ENCODE data around the gene TTLL5.

TTLL5 gene

DNA sequence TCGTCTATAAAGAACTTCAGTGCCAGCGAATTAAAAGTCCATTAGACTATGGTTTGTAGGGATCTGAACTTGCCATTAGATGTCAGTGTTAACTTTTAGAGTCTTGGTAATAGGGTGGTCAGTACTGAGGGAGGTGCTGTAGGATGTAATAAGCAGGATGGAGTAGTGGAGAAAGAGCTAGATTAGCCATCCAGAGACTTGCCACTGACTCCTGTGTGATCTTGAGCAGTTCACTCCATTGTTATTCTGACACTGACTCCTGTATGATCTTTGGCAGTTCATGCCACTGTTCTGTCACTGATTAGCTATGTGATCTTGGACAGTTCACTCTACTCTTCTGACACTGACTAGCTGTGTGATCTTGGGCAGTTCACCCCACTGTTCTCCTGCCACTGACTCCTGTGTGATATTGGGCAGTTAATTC, 133.6 kb downstream of the TTLL5 start:
- DNase-seq (ENCODE audit: low spot score), result no peak

DNA sequence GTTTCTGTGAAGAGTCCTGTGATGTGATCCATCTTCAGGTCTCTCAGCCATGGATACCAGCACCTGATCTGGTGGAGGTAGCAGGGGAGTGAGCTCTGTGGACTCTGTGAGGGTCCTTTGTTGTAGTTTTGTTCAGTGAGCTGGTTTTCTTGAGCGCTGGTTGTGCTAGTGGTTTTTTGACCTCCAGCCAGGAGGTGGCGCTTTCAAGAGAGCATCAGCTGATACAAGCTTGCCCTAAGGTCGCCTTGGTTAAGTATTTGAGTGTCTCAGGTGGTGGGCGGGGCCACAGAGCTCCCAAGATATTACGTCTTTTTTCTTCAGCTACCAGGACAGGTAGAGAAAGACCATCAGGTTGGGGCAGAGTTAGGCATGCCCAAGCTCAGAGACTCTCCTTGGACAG, 139.7 kb downstream of the TTLL5 start:
- no peak for DNase-seq (ENCODE audit: low spot score)

DNA sequence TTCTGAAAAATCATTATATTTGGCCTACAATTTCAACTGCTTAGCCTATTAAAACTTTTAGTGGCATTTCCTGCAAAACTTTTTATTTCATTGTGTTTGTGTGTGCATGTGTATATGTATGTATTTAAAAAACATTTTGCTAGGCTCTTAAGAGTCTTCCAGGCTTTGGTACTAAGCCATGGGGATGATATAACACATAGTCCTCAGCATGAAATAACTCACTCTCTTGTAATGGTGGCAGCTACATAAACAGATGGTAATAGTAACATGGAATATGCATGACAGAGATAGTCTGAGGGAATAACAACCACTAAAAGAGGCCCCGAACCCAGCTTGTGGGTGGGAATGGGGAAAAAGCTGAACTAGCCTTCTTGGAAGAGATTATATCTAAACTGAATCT, 141.4 kb downstream of the TTLL5 start:
- DNase-seq (ENCODE audit: low spot score), result no peak

DNA sequence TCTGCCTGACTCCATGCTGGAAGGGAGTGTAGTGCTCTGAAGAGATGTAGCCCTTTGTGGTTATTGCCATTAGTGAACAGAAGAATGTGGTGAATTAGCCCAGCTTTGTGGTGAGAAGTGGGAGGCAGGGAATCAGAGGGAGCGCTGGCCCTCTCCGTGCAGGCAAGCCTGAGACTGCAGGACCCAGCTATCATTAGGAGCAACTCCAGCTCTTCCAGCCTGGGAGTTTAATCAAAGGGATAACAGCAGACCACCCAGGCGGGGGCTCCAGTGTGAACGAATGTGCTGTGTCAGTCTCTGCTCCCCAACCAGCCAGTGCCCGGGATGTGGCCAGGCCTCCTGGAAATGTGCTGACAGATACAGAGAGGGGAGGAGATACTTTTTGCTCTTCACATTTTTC, 142.7 kb downstream of the TTLL5 start:
- DNase-seq (ENCODE audit: low spot score), result no peak

DNA sequence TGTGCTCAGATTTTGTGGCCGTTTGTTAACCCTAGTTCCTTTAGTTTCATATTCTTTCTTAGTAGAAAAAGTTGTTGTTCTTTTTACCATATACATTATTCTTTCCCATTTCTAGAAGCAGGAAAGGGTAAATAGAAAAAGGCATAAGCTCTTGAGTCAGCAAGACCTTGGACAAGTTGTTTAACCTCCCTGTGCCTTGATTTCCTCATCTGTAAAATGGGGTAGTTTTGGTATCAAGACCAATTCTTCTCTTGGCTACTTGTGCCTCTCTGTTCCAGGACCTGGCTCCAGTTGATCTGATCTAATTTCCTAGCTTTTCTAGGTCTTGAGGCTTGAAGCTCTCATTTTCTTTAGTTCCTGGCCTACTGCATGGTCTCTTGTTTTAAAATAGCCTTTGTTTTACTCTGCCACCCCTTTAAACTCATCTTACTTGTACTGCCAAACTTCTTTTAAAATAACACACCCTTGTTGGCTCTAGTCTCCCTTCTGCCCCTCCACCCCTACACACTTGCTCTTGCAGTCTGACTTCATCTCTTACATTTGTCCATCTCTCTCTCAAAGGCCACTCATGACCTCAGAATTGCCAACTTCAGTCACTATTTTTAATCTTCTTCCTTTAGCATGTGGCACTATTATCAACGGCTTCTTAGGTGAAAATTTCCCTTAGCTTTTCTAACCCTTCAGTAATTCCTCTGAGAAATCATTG, 143.7 kb downstream of the TTLL5 start:
- no peak for DNase-seq (ENCODE audit: low spot score)

DNA sequence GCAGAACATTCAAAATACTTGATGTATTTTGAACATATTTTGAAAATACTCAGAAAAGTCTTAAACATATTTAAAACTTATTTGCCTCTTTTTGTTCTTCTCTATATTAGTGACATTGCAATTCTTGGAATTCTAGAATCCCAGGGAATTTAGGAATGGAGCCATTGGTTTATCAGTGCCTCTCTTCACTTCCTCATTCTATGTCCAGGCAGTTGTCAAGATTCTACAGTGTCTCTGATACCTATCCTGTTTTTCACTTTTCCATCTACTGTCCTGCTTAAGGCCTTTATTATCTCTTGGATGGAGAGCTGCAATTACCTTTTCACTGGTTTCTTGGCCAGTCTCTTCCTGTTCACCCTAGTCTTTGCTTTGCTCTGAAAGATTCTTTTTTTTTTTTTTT, 144.6 kb downstream of the TTLL5 start:
- DNase-seq (ENCODE audit: low spot score), result no peak

DNA sequence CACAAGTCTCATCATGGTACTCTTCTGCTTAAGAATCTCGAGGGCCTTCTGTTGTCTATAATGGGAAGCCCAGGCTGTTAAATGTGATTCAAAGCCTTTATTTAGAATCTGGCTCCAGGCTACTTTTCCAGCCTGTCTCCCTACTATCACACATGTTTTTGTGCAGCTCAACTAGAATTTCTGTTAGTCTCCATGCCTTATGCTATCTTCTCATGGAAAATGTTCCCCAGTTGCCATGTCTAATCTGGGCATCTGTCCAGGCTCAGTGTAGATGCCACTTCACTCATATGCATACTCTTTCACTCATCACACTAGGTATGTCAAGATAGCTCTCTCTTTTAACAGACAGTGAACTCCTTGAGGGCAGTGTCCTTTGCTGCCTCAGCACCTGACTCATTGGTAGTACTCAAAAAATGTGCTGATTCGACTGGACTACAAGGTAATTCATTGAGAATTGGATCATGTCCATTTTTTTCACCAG, 145.3 kb downstream of the TTLL5 start:
- DNase-seq (ENCODE audit: low spot score), result no peak

DNA sequence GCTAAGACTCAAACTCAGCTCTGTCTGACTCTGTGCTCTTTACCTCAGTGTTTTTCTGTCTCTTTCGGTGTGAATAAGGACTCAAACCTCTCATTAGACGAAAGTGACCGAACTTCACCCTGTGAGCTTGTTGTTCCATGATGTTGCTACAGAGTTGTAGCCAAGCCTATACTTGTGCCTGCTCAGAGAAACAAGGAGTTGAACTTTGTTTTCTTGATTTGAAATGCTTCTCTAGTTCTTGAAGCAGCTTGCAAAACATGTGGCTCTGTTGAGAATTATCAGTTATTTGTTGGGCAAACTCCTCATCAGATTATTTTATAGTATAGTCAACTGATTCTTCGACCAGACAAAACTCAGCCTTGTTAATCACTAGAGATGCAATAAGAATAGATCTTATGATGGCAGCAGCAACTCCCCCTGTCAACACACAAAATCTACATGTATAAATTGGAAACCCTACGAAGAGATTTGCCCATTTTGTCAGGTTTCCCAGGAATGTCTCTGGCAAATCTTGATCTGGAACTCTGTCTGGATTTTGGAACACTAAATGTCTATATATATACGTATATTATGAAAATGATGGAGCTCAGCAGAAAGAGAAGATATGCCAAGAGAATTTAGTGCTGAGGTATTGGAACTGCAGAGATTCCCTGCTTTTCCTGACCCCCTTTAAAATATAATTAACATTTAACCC, 146.8 kb downstream of the TTLL5 start:
- DNase-seq (ENCODE audit: low spot score), result no peak

DNA sequence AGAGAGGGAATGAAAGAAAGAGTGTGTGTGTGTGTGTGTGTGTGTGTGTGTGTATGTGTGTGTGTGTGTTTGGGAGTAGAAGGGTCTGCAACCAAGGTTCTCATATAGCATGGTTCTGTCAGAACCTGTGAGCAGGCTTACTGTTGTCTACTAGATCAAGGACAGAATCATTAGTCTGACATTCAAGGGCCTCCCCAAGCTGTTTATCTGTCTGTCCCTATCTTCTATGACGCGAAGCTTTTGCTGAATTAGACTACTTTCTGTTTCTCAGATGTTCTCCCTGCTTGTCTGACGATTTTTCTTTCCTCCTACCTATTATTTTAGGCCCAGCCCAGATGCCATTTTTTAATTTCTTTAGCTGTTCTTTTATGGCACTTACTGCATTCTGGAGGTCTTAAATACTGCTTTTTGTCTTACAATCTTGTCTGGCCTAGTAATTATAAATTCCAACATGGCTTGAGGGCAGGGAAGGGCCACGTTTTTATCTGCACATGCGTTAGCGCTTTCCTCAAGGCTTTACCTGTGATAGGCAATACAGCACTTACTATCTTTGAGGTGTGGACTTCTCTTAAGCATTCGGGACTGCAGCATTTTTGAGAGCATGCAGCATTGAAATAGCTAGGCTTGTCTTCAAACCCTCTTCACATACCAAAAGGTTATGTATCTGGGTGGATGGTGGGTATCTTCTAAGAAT, 150.2 kb downstream of the TTLL5 start:
- no peak for DNase-seq (ENCODE audit: low spot score)

DNA sequence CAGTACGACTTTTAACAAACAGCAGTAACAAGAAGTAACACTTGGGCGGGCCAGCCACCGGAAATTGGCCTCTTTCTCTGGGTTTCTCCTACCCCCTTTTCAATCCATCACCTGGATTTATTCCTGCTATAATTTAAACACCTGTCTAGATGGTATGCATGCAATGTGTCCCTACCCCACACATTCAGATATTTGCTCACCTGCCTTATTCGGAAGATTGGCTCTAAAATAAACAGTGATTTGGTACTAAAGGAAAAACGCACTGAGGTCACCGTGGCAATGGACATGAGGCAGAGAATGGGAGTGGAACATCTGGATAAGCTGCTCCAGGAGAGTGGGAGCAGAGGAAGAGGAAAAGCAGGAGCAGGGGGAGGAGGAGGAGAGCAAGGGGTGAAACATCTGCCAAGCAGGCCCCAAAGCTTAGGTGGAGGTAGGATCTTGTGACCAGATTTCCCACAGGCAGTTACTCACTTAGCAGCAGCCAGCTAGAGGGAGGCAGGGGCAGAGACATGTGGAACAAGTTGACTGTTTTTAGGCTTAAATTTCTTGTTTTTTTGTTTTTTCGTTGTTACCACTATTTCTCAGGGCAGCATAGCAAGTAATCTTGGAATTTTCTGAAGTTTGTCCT, 150.9 kb downstream of the TTLL5 start:
- DNase-seq (ENCODE audit: low spot score), result no peak

DNA sequence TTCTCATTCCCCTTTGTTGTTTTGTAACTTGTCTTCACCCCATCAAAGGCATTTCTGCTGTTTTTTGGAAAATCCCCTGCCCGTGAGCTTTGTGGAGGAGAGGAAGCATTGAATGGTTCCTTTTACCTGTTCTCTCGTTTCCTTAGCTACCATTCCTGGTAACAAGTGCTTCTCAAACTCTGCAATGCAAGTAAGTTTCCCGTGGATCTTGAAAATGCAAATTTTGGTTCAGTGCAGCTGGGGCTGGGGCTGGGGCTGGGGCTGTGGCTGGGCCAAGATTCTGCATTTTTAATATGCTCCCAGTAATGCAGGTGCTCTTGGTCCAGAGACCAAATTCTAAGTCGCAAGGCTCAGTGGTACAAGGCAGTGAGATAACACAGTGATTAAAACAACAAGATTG, 151.6 kb downstream of the TTLL5 start:
- no peak for DNase-seq (ENCODE audit: low spot score)

DNA sequence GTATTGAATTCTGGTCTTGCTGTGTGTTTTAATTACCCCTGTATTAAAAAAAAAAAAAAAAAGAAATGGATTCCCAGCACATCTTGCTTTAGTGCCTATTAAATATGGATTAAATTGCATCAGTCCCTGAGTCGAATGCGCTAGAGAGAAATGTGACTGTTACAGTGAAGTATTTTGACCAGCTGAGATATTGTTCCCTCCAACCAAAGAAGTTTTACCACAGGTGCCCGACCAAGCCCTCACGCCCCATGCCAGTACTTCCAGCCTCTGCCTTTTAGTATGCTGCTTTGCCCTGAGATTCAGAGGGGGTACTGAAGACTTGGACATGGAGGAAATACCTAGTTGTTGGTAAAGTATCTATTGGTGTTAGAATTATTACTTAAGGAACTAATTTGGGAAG, 159.7 kb downstream of the TTLL5 start:
- DNase-seq (ENCODE audit: low spot score), result no peak

DNA sequence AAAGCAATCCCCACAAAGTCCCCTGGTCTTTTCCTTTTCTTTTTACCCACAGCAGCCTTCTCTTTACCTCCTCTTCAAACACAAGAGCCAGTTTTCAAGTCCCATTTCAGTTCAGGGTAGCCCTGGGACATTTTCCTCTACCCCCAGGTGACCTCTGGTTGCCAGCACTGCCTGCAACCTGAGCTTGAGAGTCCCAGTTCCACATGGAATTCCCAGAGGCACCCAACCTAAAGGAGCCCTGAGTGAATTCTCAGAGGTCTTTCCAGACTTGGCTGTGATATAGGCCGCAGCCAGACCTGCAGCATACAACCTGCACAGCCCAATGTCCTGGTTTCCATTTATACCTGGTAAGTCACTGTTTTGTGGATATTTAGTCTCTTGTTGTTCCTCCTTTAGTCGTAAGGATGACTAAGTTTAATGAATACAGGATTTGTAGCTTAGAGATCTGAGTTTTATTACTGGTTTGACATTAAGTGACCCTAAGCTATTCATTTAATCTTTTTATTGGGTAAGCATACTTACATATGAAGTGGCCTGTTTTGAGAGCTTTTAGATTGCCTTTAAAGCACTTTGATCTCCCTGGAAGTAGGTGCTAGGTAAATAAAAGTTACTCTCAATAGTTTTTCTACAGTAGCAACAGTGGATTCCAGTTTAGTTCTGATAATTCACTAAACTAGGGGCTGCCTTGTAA, 160.9 kb downstream of the TTLL5 start:
- DNase-seq (ENCODE audit: low spot score), result no peak

DNA sequence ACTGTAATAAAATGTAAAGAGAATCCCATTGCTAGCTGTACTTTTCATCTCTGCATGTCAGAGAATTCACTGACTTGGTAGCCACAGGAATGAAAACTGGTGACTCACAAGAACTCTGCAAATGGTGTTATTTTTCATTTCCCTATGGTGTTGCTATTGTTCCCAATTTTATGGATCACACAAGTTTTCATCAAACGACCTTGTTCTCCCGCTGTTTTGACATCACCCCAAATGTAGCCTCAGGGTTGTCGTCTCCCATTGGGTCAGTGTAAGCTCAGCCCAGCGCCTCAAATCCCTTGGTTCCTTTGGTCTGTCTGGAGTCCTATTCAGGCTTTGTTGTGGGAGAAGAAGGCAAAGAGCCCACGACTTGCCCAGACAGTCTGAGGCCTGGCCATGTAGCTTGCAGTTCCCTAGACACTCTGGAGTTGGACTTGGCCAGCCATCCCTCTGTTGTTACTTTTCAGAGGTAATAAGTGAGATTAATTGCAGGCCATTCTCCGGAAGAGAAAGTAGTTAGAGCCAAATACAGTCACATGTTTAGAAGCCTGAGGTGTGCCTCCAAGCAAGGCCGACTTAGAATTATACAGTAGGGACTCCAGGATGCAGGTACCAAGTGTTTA, 161.6 kb downstream of the TTLL5 start:
- no peak for DNase-seq (ENCODE audit: low spot score)

DNA sequence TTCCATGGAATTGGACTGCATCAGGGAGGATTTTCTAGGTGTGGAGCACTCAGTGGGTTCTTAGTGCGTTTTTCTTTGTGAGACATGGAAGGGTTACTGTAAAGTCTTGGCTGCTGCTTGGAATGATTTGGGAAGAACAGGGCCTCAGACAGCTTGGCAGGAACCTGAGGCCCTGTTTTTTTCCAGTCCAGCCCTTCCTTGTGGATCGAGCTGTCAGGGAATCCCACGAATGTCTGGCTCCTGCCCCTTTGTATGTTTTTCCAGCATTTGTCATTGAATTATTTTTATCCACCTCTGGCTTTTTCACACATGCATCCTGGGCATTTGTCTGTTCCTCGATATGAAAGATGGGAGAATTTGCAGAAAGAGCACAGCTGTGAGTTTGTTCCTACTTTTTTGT, 162.3 kb downstream of the TTLL5 start:
- DNase-seq (ENCODE audit: low spot score), result no peak

DNA sequence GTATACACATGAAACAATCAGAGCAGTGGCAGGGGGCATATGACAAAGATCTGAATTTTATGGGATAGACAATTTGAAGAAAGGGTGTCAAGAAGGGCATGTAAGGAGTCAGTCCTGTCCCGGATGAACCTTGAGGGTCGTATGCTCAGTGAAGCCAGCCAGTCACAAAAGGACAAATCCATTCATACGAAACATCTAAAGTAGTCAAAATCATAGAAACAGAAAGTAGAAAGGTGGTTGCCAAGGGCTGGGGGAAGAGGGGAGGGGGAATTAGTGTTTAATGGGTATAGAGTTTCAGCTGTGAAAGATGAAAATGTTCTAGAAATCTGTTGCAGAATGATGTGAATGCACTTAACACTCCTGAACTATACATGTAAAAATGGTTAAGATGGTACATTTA, 163.3 kb downstream of the TTLL5 start:
- DNase-seq (ENCODE audit: low spot score), result no peak

DNA sequence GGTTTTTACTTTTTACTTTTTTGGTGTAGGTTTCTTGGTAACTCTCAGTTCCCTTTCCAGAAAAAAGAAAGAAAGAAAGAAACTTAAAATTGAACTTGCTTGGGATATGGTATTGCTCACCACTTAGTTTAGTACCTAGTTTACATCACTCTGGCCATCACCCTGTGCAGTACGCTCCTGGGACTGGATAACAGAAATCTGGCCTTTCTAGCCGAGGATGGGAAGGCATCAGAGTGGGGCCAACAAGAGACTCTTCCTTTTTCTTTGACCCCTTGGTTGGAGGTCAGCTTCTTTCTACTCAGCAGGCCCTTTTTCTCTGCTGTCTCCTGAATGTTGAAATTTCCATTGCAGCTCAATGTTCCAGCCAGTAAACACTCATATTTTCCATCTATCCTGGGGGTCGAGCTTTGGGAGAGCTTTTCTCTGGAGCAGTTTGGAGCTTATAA, 164.1 kb downstream of the TTLL5 start:
- no peak for DNase-seq (ENCODE audit: low spot score)

DNA sequence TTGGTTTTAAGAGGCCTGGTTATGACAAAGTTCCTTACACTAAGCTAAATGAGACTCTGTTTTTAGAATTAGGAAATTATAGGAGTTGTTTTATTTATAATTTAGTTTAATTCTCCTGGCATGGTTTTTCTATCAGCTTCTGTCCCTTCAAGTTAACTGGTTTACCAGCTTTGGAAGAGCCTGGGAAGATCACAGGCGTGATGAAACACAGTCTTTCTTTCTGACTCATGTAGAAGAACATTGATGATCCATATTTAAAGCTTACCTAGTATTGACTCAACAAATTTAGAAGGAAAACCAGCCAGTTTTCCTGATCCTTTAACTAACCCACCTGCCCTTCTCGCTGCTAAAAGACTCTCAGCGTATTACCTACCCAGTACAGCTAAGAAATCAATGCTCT, 165.6 kb downstream of the TTLL5 start:
- DNase-seq (ENCODE audit: low spot score), result no peak

DNA sequence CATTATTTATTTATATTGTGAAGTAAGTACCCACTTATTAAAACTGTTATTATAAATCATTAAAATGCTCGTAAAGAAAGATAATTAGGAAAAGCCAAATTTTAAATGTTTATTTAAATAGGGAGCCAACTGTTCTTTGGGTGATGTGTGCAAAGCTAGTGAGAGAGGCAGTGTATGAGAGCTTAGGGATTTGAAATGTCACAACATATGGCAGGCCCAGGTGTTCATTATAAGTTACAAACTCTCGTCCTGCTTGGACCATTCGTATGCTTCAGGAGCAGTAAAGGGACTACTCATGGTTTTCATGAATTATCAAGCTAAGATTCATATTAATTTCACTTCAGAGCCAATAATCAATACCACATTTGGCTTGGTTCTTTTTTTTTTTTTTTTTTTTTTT, 166.3 kb downstream of the TTLL5 start:
- no peak for DNase-seq (ENCODE audit: low spot score)

DNA sequence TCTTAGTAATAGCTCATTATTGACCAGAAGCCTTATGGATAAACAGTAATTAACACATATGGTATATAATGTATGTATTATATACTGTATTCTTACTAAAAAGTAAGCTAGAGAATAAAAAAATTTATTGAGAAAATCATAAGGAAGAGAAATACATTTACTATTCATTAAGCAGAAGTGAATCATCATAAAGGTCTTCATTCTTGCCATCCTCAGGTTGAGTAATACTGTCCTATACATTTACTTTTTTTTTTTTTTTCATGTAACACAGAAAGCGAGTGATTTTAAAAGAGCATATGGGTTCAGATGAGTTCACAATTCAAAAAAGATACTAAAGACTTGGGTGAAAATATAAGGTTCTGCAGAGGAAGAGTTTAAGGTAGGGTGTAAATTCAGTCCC, 168.3 kb downstream of the TTLL5 start:
- DNase-seq (ENCODE audit: low spot score), result no peak

DNA sequence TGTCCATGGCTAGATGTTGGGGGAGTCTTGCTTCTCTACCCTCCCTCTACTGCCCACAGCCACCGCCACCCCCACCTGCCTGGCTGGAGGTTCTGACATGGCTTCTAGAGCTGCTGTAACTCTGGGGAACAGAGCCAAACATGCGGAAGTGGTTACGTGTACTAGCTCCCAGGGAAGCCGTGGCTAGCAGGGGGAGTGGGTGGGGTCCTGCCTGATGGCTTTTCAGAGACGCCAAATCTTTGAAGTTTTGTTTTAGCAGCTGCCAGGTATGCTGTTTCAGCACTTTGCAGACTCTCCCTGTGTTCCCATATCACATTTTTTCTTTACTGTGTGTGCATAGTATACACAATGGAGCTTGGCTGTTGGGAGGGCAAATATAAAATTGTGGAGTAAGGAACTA, 170.4 kb downstream of the TTLL5 start:
- peak; percentile 29 for DNase-seq (ENCODE audit: low spot score)

DNA sequence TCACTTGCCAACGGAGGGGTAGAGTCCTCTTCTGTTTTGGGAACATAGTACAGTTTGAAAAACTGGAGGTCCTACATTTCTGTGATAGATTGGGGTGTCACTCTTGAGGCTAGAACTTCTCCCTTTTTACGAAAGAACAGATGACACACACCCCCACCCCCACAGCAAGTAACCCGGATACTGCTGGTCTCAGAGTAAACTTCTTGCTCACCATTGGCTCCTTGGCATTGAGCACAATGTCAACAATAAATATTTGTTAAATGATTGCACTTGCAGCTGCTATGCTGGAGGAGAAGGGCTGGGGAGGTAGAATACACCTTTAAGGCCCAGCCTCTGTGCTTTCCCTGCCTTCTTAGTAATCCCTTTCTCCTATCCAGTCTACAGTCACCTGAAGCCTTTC, 170.9 kb downstream of the TTLL5 start:
- DNase-seq (ENCODE audit: low spot score), result no peak
